KMS-11 (cell line): ENCODE results near the gene CDK14.

Source experiments
- H2AFZ ChIP-seq: fragments of 200-600 bp; sonication (generic); 2 replicates; pipeline ENCODE4 v1.6.1; 2016; ENCODE audit warnings: antibody characterized with exemption, mixed run types, low read depth
- H3K27ac ChIP-seq: fragments of 200-600 bp; sonication (generic); 2 replicates; pipeline ENCODE4 v1.6.1; 2016; ENCODE audit warnings: mild to moderate bottlenecking, mixed run types
- H3K27me3 ChIP-seq: fragments of 200-600 bp; sonication (generic); 2 replicates; pipeline ENCODE4 v1.6.1; 2017; ENCODE audit warnings: mild to moderate bottlenecking, low read depth, mixed run types, moderate library complexity; ENCODE audit not compliant: insufficient read depth
- H3K36me3 ChIP-seq: fragments of 200-600 bp; sonication (generic); 2 replicates; pipeline ENCODE4 v1.6.1; 2017; ENCODE audit warnings: mild to moderate bottlenecking, mixed run types; ENCODE audit not compliant: insufficient read depth
- H3K4me1 ChIP-seq: fragments of 200-600 bp; sonication (generic); 2 replicates; pipeline ENCODE4 v1.6.1; 2016; ENCODE audit warnings: mild to moderate bottlenecking, low read depth, mixed run types; ENCODE audit not compliant: poor library complexity, severe bottlenecking
- H3K4me2 ChIP-seq: fragments of 200-600 bp; sonication (generic); 2 replicates; pipeline ENCODE4 v1.7.0; 2016; ENCODE audit warnings: mild to moderate bottlenecking, mixed run types
- H3K4me3 ChIP-seq: fragments of 200-600 bp; sonication (generic); IDR thresholded peaks from 2 replicates; pipeline ENCODE4 v1.6.1; 2017; ENCODE audit warnings: low read depth, low read length, mixed read lengths; ENCODE audit not compliant: insufficient read depth
- H3K79me2 ChIP-seq: fragments of 200-600 bp; sonication (generic); 2 replicates; pipeline ENCODE4 v1.6.1; 2016; ENCODE audit warnings: low read depth, mixed run types; ENCODE audit not compliant: insufficient read depth
- H3K9ac ChIP-seq: fragments of 200-600 bp; sonication (generic); 2 replicates; pipeline ENCODE4 v1.6.1; 2016; ENCODE audit warnings: mild to moderate bottlenecking, mixed run types
- H4K20me1 ChIP-seq: fragments of 200-600 bp; sonication (generic); 2 replicates; pipeline ENCODE4 v1.6.1; 2016; ENCODE audit warnings: mild to moderate bottlenecking, mixed run types; ENCODE audit not compliant: insufficient read depth
- CTCF ChIP-seq: fragments of 200-600 bp; sonication (generic); conservative IDR thresholded peaks from 2 replicates; pipeline ENCODE4 v1.6.1; 2017; ENCODE audit warnings: low read depth, mild to moderate bottlenecking, antibody characterized with exemption, low read length, moderate library complexity, mixed read lengths

Gene CDK14

GRCh38 chr7:91235211-91235832 lies 639.2 kb downstream of the CDK14 start:
- H3K4me3 ChIP-seq: no peak overlapping the region
- no peaks in the 10 kb centered on the region for H4K20me1 ChIP-seq
- no peaks in the 10 kb centered on the region for H3K79me2 ChIP-seq
- no peaks in the 10 kb centered on the region for H3K4me1 ChIP-seq
- H3K27me3 ChIP-seq: no peaks in the 10 kb centered on the region
- H2AFZ ChIP-seq: no peak overlapping the region
- no peak overlapping the region for H3K9ac ChIP-seq
- H3K27ac ChIP-seq: no peak overlapping the region
- no peaks in the 10 kb centered on the region for H3K36me3 ChIP-seq
- H3K4me2 ChIP-seq: no peak overlapping the region
- TF ChIP-seq CTCF: no peak

- H3K27me3 ChIP-seq: no peaks in the 10 kb centered on the region
- no peak overlapping the region for H3K4me2 ChIP-seq
- no peak for TF ChIP-seq CTCF
- no peak overlapping the region for H3K4me3 ChIP-seq
- no peaks in the 10 kb centered on the region for H3K79me2 ChIP-seq
- no peak overlapping the region for H3K9ac ChIP-seq
- H4K20me1 ChIP-seq: no peaks in the 10 kb centered on the region
- H3K4me1 ChIP-seq: no peaks in the 10 kb centered on the region
- no peak overlapping the region for H3K27ac ChIP-seq
- no peaks in the 10 kb centered on the region for H3K36me3 ChIP-seq
- H2AFZ ChIP-seq: no peak overlapping the region
These were observed 643.1 kb downstream of the CDK14 start for GRCh38 chr7:91239171-91239604.

GRCh38 chr7:91239772-91240171 lies 643.7 kb downstream of the CDK14 start:
- H3K27ac ChIP-seq: no peak overlapping the region
- no peak for TF ChIP-seq CTCF

GRCh38 chr7:91240376-91240941 lies 644.3 kb downstream of the CDK14 start:
- Histone ChIP-seq H3K79me2 (no peaks in the 10 kb centered on the region), H3K4me3 (no peak overlapping the region), H3K27me3 (no peaks in the 10 kb centered on the region), H2AFZ (no peak overlapping the region), H4K20me1 (no peaks in the 10 kb centered on the region), H3K27ac (no peak overlapping the region), H3K36me3 (no peaks in the 10 kb centered on the region), H3K4me2 (no peak overlapping the region), H3K4me1 (no peaks in the 10 kb centered on the region), H3K9ac (no peak overlapping the region)
- TF ChIP-seq CTCF: no peak

More at GRCh38 chr7:91239772-91240171, 643.7 kb downstream of the CDK14 start:
- no peak overlapping the region for H3K4me2 ChIP-seq
- no peaks in the 10 kb centered on the region for H3K79me2 ChIP-seq
- H4K20me1 ChIP-seq: no peaks in the 10 kb centered on the region
- H3K4me3 ChIP-seq: no peak overlapping the region
- no peaks in the 10 kb centered on the region for H3K27me3 ChIP-seq
- H3K9ac ChIP-seq: no peak overlapping the region
- H3K36me3 ChIP-seq: no peaks in the 10 kb centered on the region
- no peaks in the 10 kb centered on the region for H3K4me1 ChIP-seq
- no peak overlapping the region for H2AFZ ChIP-seq
